ENCODE data around the gene TPBGL. TPM values are rescaled to one million over a fixed set of nuclear protein-coding genes. Genes with fewer than 3 reads are reported as not detected.

Gene TPBGL
- total RNA-seq, 1 donor from 2014 or later: not detected

Other genes with a start within 250 kb of the TPBGL start
- gene OR2AT4, start 143.9 kb upstream of the TPBGL start, total RNA-seq: not detected
- 9.8 TPM for gene SLCO2B1, start 89.7 kb upstream of the TPBGL start, total RNA-seq
- 22.5 TPM for gene ARRB1, start 110.9 kb downstream of the TPBGL start, total RNA-seq
- gene RPS3, start 158.7 kb downstream of the TPBGL start, total RNA-seq: 1,432 TPM
- gene KLHL35, start 192.4 kb downstream of the TPBGL start, total RNA-seq: 0.99 TPM